HEK293 (cell line): ENCODE measurements around the gene DCDC2.
"Not testable (repeated sequence)": the region's sequence is repeated elsewhere in the genome, so short reads cannot be mapped to it uniquely, and the experiment has no call there.

Source experiments
- CTCF ChIA-PET: fragments of 350-600 bp; formaldehyde crosslinking; extraction: SDS; loops from one replicate; lab custom pipeline; 2021; ENCODE audit warnings: antibody characterized with exemption; lab: Yijun Ruan, JAX
- POLR2A ChIA-PET: fragments of 300-600 bp; formaldehyde crosslinking; extraction: SDS; loops from one replicate; lab custom pipeline; 2020; ENCODE audit warnings: antibody characterized with exemption, inconsistent platforms; lab: Yijun Ruan, JAX
- H3K27ac ChIP-seq: fragments of 200-500 bp; sonication (Bioruptor generic); 2 replicates; pipeline ENCODE4 v1.5.1; 2014; ENCODE audit warnings: low read depth, low read length, control low read depth, inconsistent platforms; ENCODE audit errors: extremely low read depth
- H3K36me3 ChIP-seq, 2 experiments: fragments of 200-500 bp in 1 of 2; sonication (Bioruptor generic) in 1 of 2; 1 replicate in 1 of 2; 2 replicates in 1 of 2; pipeline ENCODE4 v1.5.1; 2014 to 2017; ENCODE audit warnings: inconsistent platforms in 2 of 2, low read length in 2 of 2; ENCODE audit not compliant: control insufficient read depth in 2 of 2, insufficient read depth in 1 of 2
- H3K4me1 ChIP-seq: fragments of 200-500 bp; sonication (Bioruptor generic); 2 replicates; pipeline ENCODE4 v1.5.1; 2014; ENCODE audit warnings: mild to moderate bottlenecking, low read length, inconsistent platforms; ENCODE audit not compliant: control insufficient read depth, insufficient read depth
- H3K4me3 ChIP-seq: 2 replicates; pipeline ENCODE4 v1.5.1; 2011; ENCODE audit warnings: low read depth, mild to moderate bottlenecking, control low read depth, low read length, moderate library complexity
- H3K9me3 ChIP-seq: fragments of 200-500 bp; sonication (Bioruptor generic); 2 replicates; pipeline ENCODE4 v1.5.1; 2014; ENCODE audit warnings: low read depth, low read length, inconsistent platforms; ENCODE audit not compliant: control insufficient read depth, insufficient read depth
- KLF1 ChIP-seq: fragments of 450-650 bp; formaldehyde crosslinking; IDR thresholded peaks from 2 replicates; pipeline ENCODE4 v1.5.1; 2016; ENCODE audit warnings: missing biosample characterization, missing genetic modification characterization
- SCRT2 ChIP-seq: fragments of 450-650 bp; formaldehyde crosslinking; IDR thresholded peaks from 2 replicates; pipeline ENCODE4 v1.5.1; 2016; ENCODE audit warnings: missing biosample characterization, missing genetic modification characterization
- SP2 ChIP-seq: fragments of 450-650 bp; formaldehyde crosslinking; IDR thresholded peaks from 2 replicates; pipeline ENCODE4 v1.5.1; 2016; ENCODE audit warnings: missing biosample characterization, missing genetic modification characterization
- ZEB2 ChIP-seq: fragments of 450-650 bp; formaldehyde crosslinking; IDR thresholded peaks from 2 replicates; pipeline ENCODE4 v1.5.1; 2016; ENCODE audit warnings: missing biosample characterization, missing genetic modification characterization
- ZFHX2 ChIP-seq: fragments of 450-650 bp; formaldehyde crosslinking; conservative IDR thresholded peaks from 2 replicates; pipeline ENCODE4 v1.5.1; 2016; ENCODE audit warnings: missing biosample characterization, missing genetic modification characterization
- ZIC2 ChIP-seq: fragments of 450-650 bp; formaldehyde crosslinking; IDR thresholded peaks from 2 replicates; pipeline ENCODE4 v1.5.1; 2016; ENCODE audit warnings: missing biosample characterization, missing genetic modification characterization
- ZNF214 ChIP-seq: fragments of 450-650 bp; formaldehyde crosslinking; IDR thresholded peaks from 2 replicates; pipeline ENCODE4 v1.5.1; 2017; ENCODE audit warnings: missing biosample characterization, mild to moderate bottlenecking, missing genetic modification characterization, borderline replicate concordance
- ZNF302 ChIP-seq: fragments of 450-650 bp; formaldehyde crosslinking; IDR thresholded peaks from 2 replicates; pipeline ENCODE4 v1.5.1; 2016; ENCODE audit warnings: missing biosample characterization, missing genetic modification characterization, low read depth
- ZNF335 ChIP-seq: fragments of 450-650 bp; formaldehyde crosslinking; conservative IDR thresholded peaks from 2 replicates; pipeline ENCODE4 v1.5.1; 2016; ENCODE audit warnings: missing biosample characterization, missing genetic modification characterization
- ZNF391 ChIP-seq: fragments of 450-650 bp; formaldehyde crosslinking; IDR thresholded peaks from 2 replicates; pipeline ENCODE4 v1.5.1; 2016; ENCODE audit warnings: low read depth, missing biosample characterization, missing genetic modification characterization, borderline replicate concordance
- ZNF560 ChIP-seq: fragments of 450-650 bp; formaldehyde crosslinking; IDR thresholded peaks from 2 replicates; pipeline ENCODE4 v1.5.1; 2017; ENCODE audit warnings: missing biosample characterization, missing genetic modification characterization, borderline replicate concordance
- ZNF571 ChIP-seq: fragments of 450-650 bp; formaldehyde crosslinking; IDR thresholded peaks from 2 replicates; pipeline ENCODE4 v1.5.0; 2017; ENCODE audit warnings: missing biosample characterization, missing genetic modification characterization
- ZNF585B ChIP-seq: fragments of 450-650 bp; formaldehyde crosslinking; IDR thresholded peaks from 2 replicates; pipeline ENCODE4 v1.5.1; 2016; ENCODE audit warnings: missing biosample characterization, missing genetic modification characterization
- ZNF654 ChIP-seq: fragments of 450-650 bp; formaldehyde crosslinking; IDR thresholded peaks from 2 replicates; pipeline ENCODE4 v1.5.1; 2016; ENCODE audit warnings: low read depth, missing biosample characterization, missing genetic modification characterization
- ZNF707 ChIP-seq: fragments of 450-650 bp; formaldehyde crosslinking; IDR thresholded peaks from 2 replicates; pipeline ENCODE4 v1.5.1; 2016; ENCODE audit warnings: missing biosample characterization, missing genetic modification characterization
- TF ChIP-seq, protein P1 (sequence below): fragments of 450-650 bp; formaldehyde crosslinking; IDR thresholded peaks from 2 replicates; pipeline ENCODE4 v1.5.1; 2016; ENCODE audit warnings: missing biosample characterization, missing genetic modification characterization
- TF ChIP-seq, protein P2 (sequence below): fragments of 450-650 bp; formaldehyde crosslinking; IDR thresholded peaks from 2 replicates; pipeline ENCODE4 v1.5.1; 2016; ENCODE audit warnings: missing biosample characterization, missing genetic modification characterization
- TF ChIP-seq, protein P3 (sequence below): fragments of 450-650 bp; formaldehyde crosslinking; IDR thresholded peaks from 2 replicates; pipeline ENCODE4 v1.5.1; 2016; ENCODE audit warnings: missing biosample characterization, missing genetic modification characterization, borderline replicate concordance
- TF ChIP-seq, protein P4 (sequence below): fragments of 450-650 bp; formaldehyde crosslinking; IDR thresholded peaks from 2 replicates; pipeline ENCODE4 v1.5.1; 2016; ENCODE audit warnings: missing biosample characterization, missing genetic modification characterization

The DCDC2 gene

DNA sequence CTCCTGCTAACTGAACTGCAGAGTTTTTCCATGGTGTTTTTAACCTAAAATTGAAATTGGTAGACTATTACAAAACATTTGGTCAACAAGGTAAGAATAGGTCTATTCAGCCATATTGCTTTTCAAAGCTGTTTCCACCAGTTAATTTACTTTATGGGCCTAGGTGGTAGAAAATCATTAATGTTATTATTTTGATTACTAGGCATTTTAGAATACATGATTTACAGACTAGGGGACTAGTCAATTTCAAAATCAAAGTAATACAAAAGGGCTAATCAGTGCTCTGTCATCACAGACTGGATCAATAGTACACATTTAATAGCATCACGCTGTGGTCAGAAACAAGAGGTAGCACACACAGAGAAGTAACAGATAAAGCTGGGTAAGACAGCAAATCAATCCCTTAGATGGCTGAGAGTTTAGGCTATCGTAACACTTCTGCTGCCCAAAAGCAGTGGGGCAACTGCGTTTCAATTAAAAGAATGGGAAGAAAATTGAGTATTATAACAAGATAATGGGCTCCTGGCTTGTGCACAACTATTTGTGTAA lies 117.4 kb downstream of the DCDC2 start:
- H3K9me3 ChIP-seq = no peaks in the 10 kb centered on the region
- ChIA-PET POLR2A (no interaction called here), CTCF (interaction anchor here (1.2 kb wide), 1 partner anchor 43 kb away, joined by 4 read pairs; no protein-coding TSS in a partner anchor)
- H3K4me3 ChIP-seq = no peak overlapping the region
- H3K36me3 ChIP-seq = no peaks in the 10 kb centered on the region
- no peak overlapping the region for H3K27ac ChIP-seq
- TF ChIP-seq ZNF560 (tag by site-specific recombination) (no peak), ZNF391 (tag by site-specific recombination) (no peak), ZNF571 (tag by site-specific recombination) (no peak), ZEB2 (tag by site-specific recombination) (no peak), KLF1 (tag by site-specific recombination) (no peak), SCRT2 (tag by site-specific recombination) (no peak), ZFHX2 (tag by site-specific recombination) (no peak), ZNF707 (tag by site-specific recombination) (no peak), ZNF585B (tag by site-specific recombination) (no peak), ZNF335 (no peak)
- TF ChIP-seq, protein P1, sequence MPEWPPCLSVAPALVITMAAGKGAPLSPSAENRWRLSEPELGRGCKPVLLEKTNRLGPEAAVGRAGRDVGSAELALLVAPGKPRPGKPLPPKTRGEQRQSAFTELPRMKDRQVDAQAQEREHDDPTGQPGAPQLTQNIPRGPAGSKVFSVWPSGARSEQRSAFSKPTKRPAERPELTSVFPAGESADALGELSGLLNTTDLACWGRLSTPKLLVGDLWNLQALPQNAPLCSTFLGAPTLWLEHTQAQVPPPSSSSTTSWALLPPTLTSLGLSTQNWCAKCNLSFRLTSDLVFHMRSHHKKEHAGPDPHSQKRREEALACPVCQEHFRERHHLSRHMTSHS = no peak
- TF ChIP-seq, protein P2, sequence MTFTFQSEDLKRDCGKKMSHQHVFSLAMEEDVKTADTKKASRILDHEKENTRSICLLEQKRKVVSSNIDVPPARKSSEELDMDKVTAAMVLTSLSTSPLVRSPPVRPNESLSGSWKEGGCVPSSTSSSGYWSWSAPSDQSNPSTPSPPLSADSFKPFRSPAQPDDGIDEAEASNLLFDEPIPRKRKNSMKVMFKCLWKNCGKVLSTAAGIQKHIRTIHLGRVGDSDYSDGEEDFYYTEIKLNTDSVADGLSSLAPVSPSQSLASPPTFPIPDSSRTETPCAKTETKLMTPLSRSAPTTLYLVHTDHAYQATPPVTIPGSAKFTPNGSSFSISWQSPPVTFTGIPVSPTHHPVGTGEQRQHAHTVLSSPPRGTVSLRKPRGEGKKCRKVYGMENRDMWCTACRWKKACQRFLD (tag by site-specific recombination) = no peak
- TF ChIP-seq, all 188 proteins: peak for 0
- H3K4me1 ChIP-seq = no peaks in the 10 kb centered on the region

DNA sequence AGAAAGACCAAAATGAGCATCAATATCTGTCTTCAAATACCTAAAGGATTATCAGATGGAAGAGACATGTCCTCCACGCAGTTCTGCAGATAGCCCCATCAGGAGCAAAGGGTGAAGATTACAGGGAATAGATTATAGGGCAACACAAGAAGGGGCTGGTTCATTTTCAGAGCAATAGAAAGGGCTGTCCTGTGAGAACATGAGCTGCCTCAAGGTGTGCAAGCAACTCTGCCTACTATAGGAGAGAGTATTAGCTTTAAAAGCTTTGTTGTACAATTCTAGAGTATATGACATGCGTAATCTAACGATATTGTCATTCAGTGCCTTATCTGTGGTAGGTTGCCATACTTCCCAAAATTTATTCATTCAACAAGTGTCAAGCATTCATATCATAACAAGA lies 119.2 kb downstream of the DCDC2 start:
- ChIA-PET CTCF (no interaction called here), POLR2A (no interaction called here)
- Histone ChIP-seq H3K27ac (no peak overlapping the region), H3K36me3 (no peaks in the 10 kb centered on the region), H3K9me3 (no peaks in the 10 kb centered on the region), H3K4me3 (no peak overlapping the region)
- TF ChIP-seq SP2 (tag by site-specific recombination) (no peak), ZNF214 (tag by site-specific recombination) (no peak), ZIC2 (tag by site-specific recombination) (no peak), ZNF654 (tag by site-specific recombination) (no peak), ZNF302 (tag by site-specific recombination) (no peak), SCRT2 (tag by site-specific recombination) (0 out of 2 replicates have a peak, but pooled peaks have one; percentile 17)
- TF ChIP-seq, protein P3, sequence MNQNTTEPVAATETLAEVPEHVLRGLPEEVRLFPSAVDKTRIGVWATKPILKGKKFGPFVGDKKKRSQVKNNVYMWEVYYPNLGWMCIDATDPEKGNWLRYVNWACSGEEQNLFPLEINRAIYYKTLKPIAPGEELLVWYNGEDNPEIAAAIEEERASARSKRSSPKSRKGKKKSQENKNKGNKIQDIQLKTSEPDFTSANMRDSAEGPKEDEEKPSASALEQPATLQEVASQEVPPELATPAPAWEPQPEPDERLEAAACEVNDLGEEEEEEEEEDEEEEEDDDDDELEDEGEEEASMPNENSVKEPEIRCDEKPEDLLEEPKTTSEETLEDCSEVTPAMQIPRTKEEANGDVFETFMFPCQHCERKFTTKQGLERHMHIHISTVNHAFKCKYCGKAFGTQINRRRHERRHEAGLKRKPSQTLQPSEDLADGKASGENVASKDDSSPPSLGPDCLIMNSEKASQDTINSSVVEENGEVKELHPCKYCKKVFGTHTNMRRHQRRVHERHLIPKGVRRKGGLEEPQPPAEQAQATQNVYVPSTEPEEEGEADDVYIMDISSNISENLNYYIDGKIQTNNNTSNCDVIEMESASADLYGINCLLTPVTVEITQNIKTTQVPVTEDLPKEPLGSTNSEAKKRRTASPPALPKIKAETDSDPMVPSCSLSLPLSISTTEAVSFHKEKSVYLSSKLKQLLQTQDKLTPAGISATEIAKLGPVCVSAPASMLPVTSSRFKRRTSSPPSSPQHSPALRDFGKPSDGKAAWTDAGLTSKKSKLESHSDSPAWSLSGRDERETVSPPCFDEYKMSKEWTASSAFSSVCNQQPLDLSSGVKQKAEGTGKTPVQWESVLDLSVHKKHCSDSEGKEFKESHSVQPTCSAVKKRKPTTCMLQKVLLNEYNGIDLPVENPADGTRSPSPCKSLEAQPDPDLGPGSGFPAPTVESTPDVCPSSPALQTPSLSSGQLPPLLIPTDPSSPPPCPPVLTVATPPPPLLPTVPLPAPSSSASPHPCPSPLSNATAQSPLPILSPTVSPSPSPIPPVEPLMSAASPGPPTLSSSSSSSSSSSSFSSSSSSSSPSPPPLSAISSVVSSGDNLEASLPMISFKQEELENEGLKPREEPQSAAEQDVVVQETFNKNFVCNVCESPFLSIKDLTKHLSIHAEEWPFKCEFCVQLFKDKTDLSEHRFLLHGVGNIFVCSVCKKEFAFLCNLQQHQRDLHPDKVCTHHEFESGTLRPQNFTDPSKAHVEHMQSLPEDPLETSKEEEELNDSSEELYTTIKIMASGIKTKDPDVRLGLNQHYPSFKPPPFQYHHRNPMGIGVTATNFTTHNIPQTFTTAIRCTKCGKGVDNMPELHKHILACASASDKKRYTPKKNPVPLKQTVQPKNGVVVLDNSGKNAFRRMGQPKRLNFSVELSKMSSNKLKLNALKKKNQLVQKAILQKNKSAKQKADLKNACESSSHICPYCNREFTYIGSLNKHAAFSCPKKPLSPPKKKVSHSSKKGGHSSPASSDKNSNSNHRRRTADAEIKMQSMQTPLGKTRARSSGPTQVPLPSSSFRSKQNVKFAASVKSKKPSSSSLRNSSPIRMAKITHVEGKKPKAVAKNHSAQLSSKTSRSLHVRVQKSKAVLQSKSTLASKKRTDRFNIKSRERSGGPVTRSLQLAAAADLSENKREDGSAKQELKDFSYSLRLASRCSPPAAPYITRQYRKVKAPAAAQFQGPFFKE (tag by site-specific recombination) = no peak
- TF ChIP-seq, protein P4, sequence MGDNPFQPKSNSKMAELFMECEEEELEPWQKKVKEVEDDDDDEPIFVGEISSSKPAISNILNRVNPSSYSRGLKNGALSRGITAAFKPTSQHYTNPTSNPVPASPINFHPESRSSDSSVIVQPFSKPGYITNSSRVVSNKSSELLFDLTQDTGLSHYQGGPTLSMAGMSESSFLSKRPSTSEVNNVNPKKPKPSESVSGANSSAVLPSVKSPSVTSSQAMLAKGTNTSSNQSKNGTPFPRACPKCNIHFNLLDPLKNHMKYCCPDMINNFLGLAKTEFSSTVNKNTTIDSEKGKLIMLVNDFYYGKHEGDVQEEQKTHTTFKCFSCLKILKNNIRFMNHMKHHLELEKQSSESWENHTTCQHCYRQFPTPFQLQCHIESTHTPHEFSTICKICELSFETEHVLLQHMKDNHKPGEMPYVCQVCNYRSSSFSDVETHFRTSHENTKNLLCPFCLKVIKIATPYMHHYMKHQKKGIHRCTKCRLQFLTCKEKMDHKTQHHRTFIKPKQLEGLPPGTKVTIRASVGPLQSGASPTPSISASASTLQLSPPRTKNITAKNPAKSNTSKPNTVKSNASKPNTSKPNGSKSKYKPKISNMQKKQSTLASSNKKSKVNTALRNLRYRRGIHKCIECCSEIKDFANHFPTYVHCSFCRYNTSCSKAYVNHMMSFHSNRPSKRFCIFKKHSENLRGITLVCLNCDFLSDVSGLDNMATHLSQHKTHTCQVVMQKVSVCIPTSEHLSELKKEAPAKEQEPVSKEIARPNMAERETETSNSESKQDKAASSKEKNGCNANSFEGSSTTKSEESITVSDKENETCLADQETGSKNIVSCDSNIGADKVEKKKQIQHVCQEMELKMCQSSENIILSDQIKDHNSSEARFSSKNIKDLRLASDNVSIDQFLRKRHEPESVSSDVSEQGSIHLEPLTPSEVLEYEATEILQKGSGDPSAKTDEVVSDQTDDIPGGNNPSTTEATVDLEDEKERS (tag by site-specific recombination) = no peak
- TF ChIP-seq, all 188 proteins: peak for 1
- no peaks in the 10 kb centered on the region for H3K4me1 ChIP-seq

DNA sequence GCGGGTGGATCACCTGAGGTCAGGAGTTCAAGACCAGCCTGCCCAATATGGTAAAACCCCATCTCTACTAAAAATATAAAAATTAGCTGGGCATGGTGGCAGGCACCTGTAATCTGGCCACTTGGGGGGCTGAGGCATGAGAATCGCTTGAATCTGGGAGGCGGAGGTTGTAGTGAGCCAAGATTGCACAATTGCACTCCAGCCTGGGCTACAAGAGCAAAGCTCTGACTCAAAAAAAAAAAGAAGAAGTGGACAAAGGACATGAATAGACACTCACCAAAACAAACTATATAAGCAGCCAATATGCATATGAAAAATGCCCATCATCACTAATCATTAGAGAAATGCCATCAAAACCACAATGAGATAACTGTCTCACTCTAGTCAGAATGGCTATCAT lies 121.1 kb downstream of the DCDC2 start:
- H3K4me3 ChIP-seq, H3K36me3 ChIP-seq, POLR2A ChIA-PET, H3K4me1 ChIP-seq, H3K9me3 ChIP-seq, H3K27ac ChIP-seq: not testable (repeated sequence)
- CTCF ChIA-PET = interaction anchor here (1.0 kb wide), 1 partner anchor 34 kb away, joined by 4 read pairs; no protein-coding TSS in a partner anchor
